ENCODE data around the gene POGLUT2.

POGLUT2 gene

GRCh38 chr13:102798581-102799425 is at the start of gene POGLUT2, which contains the start of gene BIVM:
POGLUT2 (minus strand) TSS chr13:102798976; CDS start chr13:102798670, 306 bp downstream.
BIVM (plus strand) TSS chr13:102799119; CDS start chr13:102807268, 8,149 bp downstream.
- DNase-seq = peak; percentile 98

GRCh38 chr13:102847272-102848234 is 48.8 kb upstream of the POGLUT2 start:
- DNase-seq = peak; percentile 58

- peak; percentile 68 for DNase-seq
Measured at GRCh38 chr13:102846261-102847015, 47.7 kb upstream of the POGLUT2 start.

- DNase-seq = peak; percentile 98
Measured at GRCh38 chr13:102845630-102846260, 47.0 kb upstream of the POGLUT2 start, which contains the start of gene ERCC5. ERCC5 (plus strand) TSS chr13:102846032; CDS start chr13:102846267, 235 bp downstream.

GRCh38 chr13:102845289-102845629 is 46.5 kb upstream of the POGLUT2 start:
- no peak for DNase-seq

GRCh38 chr13:102839462-102839861 is 40.7 kb upstream of the POGLUT2 start:
- no peak for DNase-seq

- no peak for DNase-seq
Measured at GRCh38 chr13:102838982-102839381, 40.2 kb upstream of the POGLUT2 start.

GRCh38 chr13:102838273-102838672 is 39.5 kb upstream of the POGLUT2 start:
- no peak for DNase-seq

GRCh38 chr13:102836471-102836870 is 37.7 kb upstream of the POGLUT2 start:
- no peak for DNase-seq

- DNase-seq = no peak
Measured at GRCh38 chr13:102830646-102831045, 31.9 kb upstream of the POGLUT2 start.

GRCh38 chr13:102825921-102826706 is 27.3 kb upstream of the POGLUT2 start:
- DNase-seq = no peak

GRCh38 chr13:102825400-102825799 is 26.6 kb upstream of the POGLUT2 start:
- no peak for DNase-seq

- DNase-seq = no peak
Measured at GRCh38 chr13:102817907-102818306, 19.1 kb upstream of the POGLUT2 start.

GRCh38 chr13:102817241-102817640 is 18.5 kb upstream of the POGLUT2 start:
- DNase-seq = no peak

- DNase-seq = no peak
Measured at GRCh38 chr13:102816708-102817107, 17.9 kb upstream of the POGLUT2 start.

- no peak for DNase-seq
Measured at GRCh38 chr13:102815788-102816187, 17.0 kb upstream of the POGLUT2 start.

- DNase-seq = no peak
Measured at GRCh38 chr13:102814793-102815192, 16.0 kb upstream of the POGLUT2 start.

GRCh38 chr13:102814025-102814607 is 15.3 kb upstream of the POGLUT2 start:
- DNase-seq = no peak

- no peak for DNase-seq
Measured at GRCh38 chr13:102812611-102813287, 14.0 kb upstream of the POGLUT2 start.

- no peak for DNase-seq
Measured at GRCh38 chr13:102807699-102808098, 8.9 kb upstream of the POGLUT2 start.

All from NCI-H69 (cell line).